Measurements from ENCODE around the gene RPL22L1.

RPL22L1 gene

DNA sequence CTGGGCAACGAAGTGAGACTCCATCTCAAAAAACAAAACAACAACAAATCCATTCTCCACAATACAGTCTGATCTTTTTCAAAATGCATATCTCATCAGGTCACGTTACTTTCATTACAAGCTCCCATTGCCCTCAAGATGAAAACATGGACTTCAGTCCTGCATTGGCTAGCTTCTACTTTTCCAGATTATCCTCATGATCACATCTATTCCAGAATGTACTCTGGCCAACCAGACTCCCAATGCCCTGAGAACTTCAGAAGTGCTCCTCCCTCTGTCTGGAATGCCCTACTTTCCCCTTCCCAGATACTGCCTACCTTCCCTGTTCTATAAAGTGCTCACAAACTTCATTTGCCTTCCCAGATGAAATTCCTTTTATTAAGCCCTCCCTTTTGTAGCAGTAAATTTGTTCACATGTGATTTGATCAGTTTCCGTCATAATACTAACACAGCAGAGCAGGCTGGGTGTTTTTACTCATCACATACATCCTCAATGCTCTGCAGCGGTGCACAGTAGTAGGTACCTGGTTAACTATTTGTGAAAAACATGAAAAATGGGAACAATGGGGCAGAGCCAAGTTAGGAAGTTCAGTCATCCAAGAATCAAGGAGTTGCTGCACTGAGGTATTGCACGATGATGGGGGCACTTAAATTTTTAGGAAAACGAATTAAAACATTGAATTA is 5.3 kb downstream of the RPL22L1 start:
- H4K20me1 ChIP-seq (ENCODE audit: control insufficient read depth, insufficient read depth, low read depth, low read length) = peaks cover 15% of the 10 kb centered on the region; the same call in 1 of the 2 replicates
- TF ChIP-seq EZH2phosphoT487 (IDR thresholded peaks at IDR 0.05; ENCODE audit: borderline replicate concordance, low read length) = no peak
- TF ChIP-seq, protein P1, sequence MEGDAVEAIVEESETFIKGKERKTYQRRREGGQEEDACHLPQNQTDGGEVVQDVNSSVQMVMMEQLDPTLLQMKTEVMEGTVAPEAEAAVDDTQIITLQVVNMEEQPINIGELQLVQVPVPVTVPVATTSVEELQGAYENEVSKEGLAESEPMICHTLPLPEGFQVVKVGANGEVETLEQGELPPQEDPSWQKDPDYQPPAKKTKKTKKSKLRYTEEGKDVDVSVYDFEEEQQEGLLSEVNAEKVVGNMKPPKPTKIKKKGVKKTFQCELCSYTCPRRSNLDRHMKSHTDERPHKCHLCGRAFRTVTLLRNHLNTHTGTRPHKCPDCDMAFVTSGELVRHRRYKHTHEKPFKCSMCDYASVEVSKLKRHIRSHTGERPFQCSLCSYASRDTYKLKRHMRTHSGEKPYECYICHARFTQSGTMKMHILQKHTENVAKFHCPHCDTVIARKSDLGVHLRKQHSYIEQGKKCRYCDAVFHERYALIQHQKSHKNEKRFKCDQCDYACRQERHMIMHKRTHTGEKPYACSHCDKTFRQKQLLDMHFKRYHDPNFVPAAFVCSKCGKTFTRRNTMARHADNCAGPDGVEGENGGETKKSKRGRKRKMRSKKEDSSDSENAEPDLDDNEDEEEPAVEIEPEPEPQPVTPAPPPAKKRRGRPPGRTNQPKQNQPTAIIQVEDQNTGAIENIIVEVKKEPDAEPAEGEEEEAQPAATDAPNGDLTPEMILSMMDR (IDR thresholded peaks at IDR 0.05; ENCODE audit: low read depth, low read length, poor library complexity, severe bottlenecking) = no peak
- H3K9me2 ChIP-seq (replicated peaks; ENCODE audit: control insufficient read depth, low read length) = no peaks in the 10 kb centered on the region
- no peak overlapping the region for H3K4me2 ChIP-seq (ENCODE audit: low read length)
- H3K4me1 ChIP-seq (ENCODE audit: control insufficient read depth, low read length) = peaks cover 15% of the 10 kb centered on the region
- peaks cover 24% of the 10 kb centered on the region for H3K79me2 ChIP-seq (ENCODE audit: control insufficient read depth, low read length)
- no peaks in the 10 kb centered on the region for H3K9me3 ChIP-seq (ENCODE audit: control insufficient read depth, insufficient read depth, low read length)
- H3K4me3 ChIP-seq (ENCODE audit: low read length) = no peak overlapping the region
- H3K36me3 ChIP-seq (ENCODE audit: control insufficient read depth, low read length) = peaks cover 50% of the 10 kb centered on the region
- H3K27ac ChIP-seq (ENCODE audit: low read depth, low read length) = no peak overlapping the region
- H3K27me3 ChIP-seq (ENCODE audit: control insufficient read depth, low read length) = no peaks in the 10 kb centered on the region
- peaks cover 66% of the 10 kb centered on the region for H3F3A ChIP-seq (ENCODE audit: control insufficient read depth, insufficient read depth)

- H3K27me3 ChIP-seq (ENCODE audit: control insufficient read depth, low read length) = no peaks in the 10 kb centered on the region
- TF ChIP-seq EZH2phosphoT487 (IDR thresholded peaks at IDR 0.05; ENCODE audit: borderline replicate concordance, low read length) = no peak
- TF ChIP-seq, protein P1 (IDR thresholded peaks at IDR 0.05; ENCODE audit: low read depth, low read length, poor library complexity, severe bottlenecking) = no peak
- H4K20me1 ChIP-seq (ENCODE audit: control insufficient read depth, insufficient read depth, low read depth, low read length) = peaks cover 12% of the 10 kb centered on the region; the same call in 1 of the 2 replicates
- H3K4me1 ChIP-seq (ENCODE audit: control insufficient read depth, low read length) = peaks cover 15% of the 10 kb centered on the region
- H3K36me3 ChIP-seq (ENCODE audit: control insufficient read depth, low read length) = peaks cover 42% of the 10 kb centered on the region
- no peak overlapping the region for H3K27ac ChIP-seq (ENCODE audit: low read depth, low read length)
- no peaks in the 10 kb centered on the region for H3K9me2 ChIP-seq (replicated peaks; ENCODE audit: control insufficient read depth, low read length)
- H3K79me2 ChIP-seq (ENCODE audit: control insufficient read depth, low read length) = peaks cover 16% of the 10 kb centered on the region
- no peak overlapping the region for H3K4me2 ChIP-seq (ENCODE audit: low read length)
- H3F3A ChIP-seq (ENCODE audit: control insufficient read depth, insufficient read depth) = peaks cover 58% of the 10 kb centered on the region
- no peak overlapping the region for H3K4me3 ChIP-seq (ENCODE audit: low read length)
- H3K9me3 ChIP-seq (ENCODE audit: control insufficient read depth, insufficient read depth, low read length) = no peaks in the 10 kb centered on the region
Measured at GRCh38 chr3:170863816-170864215, 6.2 kb downstream of the RPL22L1 start.

- H3K4me1 ChIP-seq (ENCODE audit: control insufficient read depth, low read length) = peaks cover 12% of the 10 kb centered on the region
- TF ChIP-seq, protein P1 (IDR thresholded peaks at IDR 0.05; ENCODE audit: low read depth, low read length, poor library complexity, severe bottlenecking) = no peak
- no peak for TF ChIP-seq EZH2phosphoT487 (IDR thresholded peaks at IDR 0.05; ENCODE audit: borderline replicate concordance, low read length)
- no peaks in the 10 kb centered on the region for H3K9me2 ChIP-seq (replicated peaks; ENCODE audit: control insufficient read depth, low read length)
- H3K4me2 ChIP-seq (ENCODE audit: low read length) = no peak overlapping the region
- H3K27me3 ChIP-seq (ENCODE audit: control insufficient read depth, low read length) = no peaks in the 10 kb centered on the region
- H3K4me3 ChIP-seq (ENCODE audit: low read length) = no peak overlapping the region
- H3K79me2 ChIP-seq (ENCODE audit: control insufficient read depth, low read length) = peaks cover 5% of the 10 kb centered on the region
- H3K9me3 ChIP-seq (ENCODE audit: control insufficient read depth, insufficient read depth, low read length) = no peaks in the 10 kb centered on the region
- peaks cover 12% of the 10 kb centered on the region; the same call in 1 of the 2 replicates for H4K20me1 ChIP-seq (ENCODE audit: control insufficient read depth, insufficient read depth, low read depth, low read length)
- H3K27ac ChIP-seq (ENCODE audit: low read depth, low read length) = no peak overlapping the region
- H3F3A ChIP-seq (ENCODE audit: control insufficient read depth, insufficient read depth) = peaks cover 48% of the 10 kb centered on the region
- H3K36me3 ChIP-seq (ENCODE audit: control insufficient read depth, low read length) = peaks cover 31% of the 10 kb centered on the region
Measured at GRCh38 chr3:170862618-170863374, 7.2 kb downstream of the RPL22L1 start.

Data from DOHH2 (cell line).